Activated T-cell treated with anti-CD3 and anti-CD28 coated beads for 1 hour (primary cell): ENCODE measurements around the gene CD320.
A peak's percentile ranks its signal among the peaks of the same experiment; 100 is the strongest.

Experiments
- DNase-seq: peaks from one replicate; pipeline ENCODE4 v3.0.0-alpha.2; 2020; ENCODE audit warnings: low read depth

Gene CD320

DNA sequence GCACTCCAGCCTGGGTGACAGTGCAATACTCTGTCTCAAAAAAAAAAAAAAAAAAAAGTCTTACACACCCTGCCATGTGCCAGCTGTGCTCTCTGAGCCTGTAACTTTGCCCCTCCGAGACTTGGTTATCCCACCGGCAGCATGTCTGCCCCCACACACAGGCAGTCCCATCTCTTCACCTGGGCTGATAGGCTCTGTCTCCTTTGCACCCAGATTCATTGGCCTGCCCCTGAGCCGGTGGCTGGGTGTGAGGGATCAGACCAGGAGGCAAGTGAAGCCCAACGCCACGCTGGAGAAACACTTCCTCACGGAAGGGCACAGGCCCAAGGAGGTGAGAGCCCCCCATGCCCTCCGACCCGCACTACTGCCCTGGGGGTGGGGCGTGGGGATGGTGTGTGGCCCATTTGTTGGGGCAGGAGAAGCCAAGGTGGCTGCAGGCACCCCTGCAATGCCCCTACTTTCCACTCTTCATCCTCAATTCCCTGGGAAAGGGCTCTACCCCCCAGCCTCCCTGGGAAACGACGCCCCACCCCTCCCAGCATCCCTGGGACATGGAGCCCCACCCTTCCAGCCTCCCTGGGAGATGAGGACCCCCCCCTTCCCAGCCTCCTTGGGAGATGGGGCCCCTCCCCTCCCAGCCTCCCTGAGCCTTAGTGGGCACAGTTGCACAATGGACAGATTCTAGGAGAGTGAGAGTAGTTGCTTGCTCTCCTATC is 53.7 kb downstream of the CD320 start:
- no peak for DNase-seq

DNA sequence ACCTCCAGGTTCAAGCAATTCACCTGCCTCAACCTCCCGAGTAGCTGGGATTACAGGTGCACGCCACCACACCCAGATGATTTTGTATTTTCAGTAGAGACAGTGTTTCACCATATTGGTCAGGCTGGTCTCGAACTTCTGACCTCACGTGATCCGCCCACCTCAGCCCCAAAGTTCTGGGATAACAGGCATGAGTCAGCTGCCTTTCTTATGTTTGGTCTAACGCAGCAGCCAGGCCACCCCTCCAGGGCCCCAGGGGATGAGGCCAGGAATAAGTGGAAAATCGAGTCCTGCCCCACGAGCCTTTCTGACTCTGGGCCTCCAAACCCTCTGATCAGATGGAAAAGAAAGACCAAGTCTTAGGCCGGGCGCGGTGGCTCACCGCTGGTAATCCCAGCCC is 54.5 kb downstream of the CD320 start:
- no peak for DNase-seq

DNA sequence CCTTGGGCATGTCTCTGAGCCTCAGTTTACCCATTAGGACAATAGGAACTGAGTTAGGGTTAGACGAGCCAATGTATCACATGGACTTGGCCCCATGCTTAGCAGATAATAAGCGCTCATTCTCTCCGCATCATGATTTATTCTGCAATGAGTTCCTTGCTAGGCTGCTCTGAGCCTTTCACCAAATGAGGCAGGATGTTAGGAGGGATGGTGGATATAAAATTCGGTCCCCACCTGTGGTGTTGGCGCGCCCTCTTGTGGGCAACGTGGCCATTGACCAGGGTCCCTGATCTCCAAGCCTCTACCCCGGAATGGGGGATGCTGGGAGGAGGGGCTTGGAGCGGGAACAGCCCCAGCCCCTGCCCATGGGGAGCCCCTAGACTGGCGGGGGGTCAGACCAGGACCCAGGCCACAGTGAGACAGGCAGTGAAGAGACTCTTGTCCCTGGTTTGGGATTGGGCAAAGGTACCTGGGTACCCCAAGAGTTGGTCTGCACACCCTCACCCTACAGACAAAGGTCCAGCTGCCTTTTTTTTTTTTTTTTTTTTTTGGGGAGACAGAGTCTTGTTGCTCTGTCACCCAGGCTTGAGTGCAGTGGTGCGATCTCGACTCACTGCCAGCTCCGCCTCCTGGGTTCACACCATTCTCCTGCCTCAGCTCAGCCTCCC is 55.1 kb downstream of the CD320 start:
- DNase-seq, result peak; percentile 91
